HG03520 (cell line): ENCODE results near the gene MRPS16.
A peak's percentile ranks its signal among the peaks of the same experiment; 100 is the strongest.
"Not testable (repeated sequence)": the region's sequence is repeated elsewhere in the genome, so short reads cannot be mapped to it uniquely, and the experiment has no call there.

Experiments used
- ATAC-seq: cut with Tn5 transposase; IDR thresholded peaks from one replicate; pipeline ENCODE4 v1.9.1; 2021; ENCODE audit warnings: mild to moderate bottlenecking, moderate library complexity; ENCODE audit not compliant: unreplicated experiment

Gene MRPS16

DNA sequence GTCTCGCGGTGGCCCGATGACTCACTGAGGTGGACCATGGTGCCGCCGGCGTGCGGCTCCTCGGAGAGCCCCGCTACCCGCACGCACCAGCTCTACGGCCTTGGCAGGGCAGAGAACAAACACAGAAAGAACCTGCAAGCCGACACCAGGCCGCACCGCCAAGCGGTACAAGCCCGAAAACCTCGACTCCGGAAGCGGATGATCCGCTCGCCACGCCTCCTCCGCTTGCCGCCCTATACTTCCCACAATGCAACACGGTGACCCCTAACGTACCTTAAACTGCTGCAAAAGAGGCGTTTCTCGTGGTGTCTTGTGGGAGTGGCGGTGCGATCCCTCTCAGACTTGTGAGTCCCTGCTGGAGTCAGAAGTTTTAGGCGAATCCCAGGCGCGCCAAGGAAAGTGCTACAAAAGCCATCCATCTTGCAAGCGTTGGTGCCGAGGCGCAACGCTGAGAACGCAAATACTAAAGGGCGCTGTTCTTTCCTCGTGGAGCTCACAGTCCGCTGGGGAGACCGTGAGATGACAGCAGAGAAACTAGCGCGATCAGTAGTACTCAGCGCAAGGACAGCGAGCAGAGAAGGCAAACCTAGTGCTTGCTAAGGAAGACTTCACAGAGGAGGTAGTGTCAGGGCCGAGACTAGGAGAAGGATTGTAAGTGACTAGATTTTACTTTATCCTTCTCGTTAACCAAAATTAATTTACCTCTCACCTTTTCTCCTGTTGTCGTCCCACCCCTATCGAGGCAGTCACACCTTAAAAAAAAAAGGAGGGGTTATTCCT is at the start of gene MRPS16:
Gene MRPS16, minus strand, starts transcription at position 200 of the 780 bp plus-strand sequence. Its CDS starts 162 bp downstream, at position 38.
- peak; percentile 70 for ATAC-seq

DNA sequence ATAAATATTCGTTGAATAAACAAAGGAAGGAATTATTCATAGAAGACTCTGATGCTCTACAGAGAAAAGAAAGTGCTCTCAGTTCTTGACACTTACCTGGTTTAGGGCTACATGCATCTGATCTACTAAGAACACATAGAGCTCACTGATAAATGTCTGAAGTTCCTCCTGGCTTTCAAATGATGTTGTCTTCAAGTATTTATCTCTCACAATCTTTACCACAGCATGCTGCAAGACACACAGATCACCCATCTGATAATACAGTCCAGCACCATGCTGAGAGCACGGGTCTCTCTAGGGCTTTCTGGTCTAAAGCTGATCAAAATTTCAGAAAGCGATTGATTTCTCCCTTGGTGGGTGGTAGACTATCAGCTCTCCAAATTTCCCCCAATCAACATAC is 44.5 kb upstream of the MRPS16 start:
- no peak for ATAC-seq

DNA sequence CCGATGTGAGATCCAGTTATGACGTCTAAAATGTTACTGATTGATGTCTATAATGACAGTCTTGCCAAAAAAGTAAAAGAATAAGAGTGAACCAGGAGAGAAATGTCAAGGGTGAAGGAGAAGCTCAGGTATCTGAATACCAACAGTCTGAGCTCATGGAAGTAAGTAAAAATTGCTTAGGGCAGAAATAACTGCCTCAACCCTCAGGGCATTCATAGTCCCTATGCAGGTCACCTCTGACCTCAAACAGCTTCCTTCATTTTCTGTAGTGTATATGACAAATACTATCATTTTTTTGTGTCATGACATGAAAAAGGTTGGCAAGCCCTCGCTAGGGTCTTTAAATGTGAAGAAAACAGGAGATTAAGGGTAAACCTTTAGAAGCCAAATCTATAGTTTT is 41.0 kb upstream of the MRPS16 start:
- ATAC-seq = no peak

DNA sequence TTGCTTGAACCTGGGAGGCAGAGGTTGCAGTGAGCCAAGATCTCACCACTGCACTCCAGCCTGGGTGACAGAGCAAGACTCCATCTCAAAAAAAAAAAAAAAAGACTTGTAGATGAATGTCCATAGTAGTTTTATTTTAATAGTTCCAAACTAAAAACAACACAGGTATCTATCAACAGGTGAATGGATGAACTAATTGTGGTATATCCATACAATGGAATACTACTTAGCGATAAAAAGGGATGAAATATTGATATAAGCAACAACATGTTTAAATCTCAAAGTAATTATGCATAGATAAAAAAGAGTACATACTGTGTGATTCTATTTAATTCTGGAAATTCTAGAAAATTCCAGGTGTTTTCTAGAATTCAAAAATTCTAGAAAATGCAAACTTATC is 37.5 kb upstream of the MRPS16 start:
- no peak for ATAC-seq

DNA sequence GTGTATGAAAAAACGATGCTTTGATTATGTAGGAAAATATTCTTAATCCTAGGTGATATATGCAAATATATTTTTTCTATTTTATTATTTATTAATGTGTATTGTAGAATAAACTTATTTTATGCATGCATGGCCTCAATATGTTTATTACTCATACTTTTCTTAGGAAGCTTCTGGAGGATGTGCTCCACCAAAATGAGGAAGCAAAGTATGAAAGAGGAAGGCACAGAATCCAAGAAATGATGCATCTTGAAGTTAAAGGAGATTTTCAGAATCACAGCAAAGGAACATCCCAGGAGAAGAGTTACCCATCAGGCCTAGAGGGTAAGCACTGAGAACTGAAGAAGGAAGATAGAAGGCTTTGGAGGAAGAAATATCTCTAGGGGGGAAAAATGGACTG is 35.0 kb upstream of the MRPS16 start:
- ATAC-seq = no peak

DNA sequence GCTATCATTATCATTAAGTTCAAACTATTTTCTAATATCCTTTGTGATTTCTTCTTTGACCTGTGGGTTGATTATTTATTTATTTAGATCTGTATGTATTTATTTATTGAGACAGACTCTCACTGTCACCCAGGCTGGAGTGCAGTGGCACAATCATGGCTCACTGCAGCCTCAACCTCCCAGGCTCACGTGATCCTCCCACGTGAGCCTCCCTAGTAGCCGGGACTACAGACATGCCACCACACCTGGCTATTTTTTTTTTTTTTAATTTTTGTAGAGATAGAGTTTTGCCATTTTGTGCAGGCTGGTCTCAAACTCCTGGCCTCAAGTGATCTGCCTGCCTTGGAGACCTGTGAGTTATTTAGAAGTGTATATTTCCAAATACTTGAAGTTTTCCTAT is 28.7 kb upstream of the MRPS16 start:
- no peak for ATAC-seq

DNA sequence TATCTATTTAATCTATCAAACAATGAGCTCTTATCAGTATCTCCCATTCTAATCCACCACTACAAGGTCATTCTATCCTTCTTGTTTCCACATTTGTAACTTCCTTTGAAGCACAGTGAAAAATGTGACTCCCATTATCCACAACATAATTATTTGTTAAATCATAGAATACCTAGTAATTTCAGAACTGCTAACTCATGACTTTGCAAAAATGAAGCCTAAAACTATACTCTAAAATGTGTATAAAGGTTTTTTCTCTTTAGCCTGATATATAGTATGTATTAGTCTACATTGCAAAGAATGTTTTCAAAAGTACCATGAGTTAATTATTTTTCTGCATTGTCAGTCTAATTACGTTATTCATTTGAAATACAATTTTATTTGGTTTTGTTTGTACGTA is 12.0 kb upstream of the MRPS16 start:
- no peak for ATAC-seq

DNA sequence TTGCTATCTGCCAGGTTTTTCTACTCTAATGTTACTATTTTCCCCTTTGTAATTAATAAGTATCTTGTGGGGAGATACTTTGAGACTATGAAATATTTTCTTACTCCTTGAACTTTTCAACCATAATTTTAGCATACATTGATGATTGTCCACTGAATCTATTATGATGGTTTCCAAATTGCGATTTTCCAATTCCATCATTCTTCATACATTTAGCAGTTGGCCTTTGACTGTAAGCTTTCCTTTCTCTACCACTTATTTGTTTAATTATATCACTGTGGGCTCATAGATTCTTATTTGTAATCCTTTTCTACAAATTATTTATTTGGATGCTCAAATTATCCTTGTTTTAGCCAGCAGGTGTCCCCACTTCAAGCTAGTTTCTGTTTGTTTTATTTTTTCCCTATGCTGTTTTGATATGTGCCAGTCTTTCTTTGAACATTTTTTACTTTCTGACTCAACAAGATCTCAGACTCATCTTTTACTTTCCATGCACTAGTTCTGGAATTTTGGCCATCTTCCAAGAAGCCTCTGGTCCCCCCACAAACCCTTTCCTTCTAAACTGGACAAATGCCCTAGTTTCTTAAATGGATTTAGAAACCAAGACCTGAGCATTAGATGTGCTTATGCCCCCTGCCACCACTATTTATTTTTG is 11.4 kb upstream of the MRPS16 start:
- ATAC-seq = no peak

DNA sequence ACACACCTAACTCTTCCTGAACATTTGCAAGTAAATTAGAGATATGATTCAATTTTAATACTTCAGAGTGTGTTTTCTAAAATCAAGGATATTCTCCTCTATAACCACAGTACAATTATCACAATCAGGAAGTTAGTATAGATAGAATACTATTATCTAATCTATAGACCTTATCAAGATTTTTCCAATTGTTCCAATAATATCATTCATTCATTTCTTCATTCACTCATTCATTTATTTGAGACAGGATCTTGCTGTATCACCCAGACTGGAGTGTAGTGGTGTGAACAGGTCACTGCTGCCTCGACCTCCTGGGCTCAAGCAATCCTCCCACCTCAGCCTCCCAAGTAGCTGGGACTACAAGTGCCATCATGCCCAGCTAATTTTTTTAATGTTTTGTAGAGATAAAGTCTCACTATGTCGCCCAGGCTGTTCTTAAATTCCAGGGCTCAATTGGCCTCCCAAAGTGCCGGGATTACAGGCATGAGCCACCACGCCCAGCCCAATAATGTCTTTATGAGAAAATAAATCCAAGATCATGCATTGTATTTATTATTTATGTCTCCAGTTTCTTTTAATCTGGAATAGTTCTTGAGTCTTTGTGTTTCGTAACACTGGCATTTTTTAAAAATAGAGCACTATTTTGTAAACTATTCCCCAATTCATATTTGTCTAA is 10.6 kb upstream of the MRPS16 start:
- ATAC-seq = no peak

DNA sequence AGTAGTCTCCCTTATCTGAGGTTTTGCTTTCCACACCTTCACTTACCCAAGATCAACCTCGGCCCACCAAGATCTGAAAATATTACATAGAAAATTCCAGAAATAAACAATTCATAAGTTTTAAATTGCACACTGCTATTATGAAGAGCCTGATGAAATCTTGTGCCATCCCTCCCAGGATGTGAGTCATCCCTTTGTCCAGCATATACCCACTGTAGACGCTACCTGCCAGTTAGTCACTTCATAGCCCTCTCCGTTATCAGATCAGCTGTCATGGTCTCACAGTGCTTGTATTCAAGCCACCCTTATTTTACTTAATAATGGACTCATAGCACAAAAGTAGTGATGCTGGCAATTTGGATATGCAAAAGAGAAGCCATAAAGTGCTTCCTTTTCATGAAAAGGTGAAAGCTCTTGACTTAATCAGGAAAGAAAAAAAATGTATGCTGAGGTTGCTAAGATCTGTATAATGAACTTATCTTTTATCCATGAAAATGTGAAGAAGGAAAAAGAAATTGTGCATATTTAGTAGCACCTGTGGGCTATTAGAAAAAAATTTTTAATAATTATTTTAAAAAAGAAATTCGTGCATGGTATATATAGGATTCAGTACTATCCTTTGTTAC is 9.8 kb upstream of the MRPS16 start:
- ATAC-seq = no peak

DNA sequence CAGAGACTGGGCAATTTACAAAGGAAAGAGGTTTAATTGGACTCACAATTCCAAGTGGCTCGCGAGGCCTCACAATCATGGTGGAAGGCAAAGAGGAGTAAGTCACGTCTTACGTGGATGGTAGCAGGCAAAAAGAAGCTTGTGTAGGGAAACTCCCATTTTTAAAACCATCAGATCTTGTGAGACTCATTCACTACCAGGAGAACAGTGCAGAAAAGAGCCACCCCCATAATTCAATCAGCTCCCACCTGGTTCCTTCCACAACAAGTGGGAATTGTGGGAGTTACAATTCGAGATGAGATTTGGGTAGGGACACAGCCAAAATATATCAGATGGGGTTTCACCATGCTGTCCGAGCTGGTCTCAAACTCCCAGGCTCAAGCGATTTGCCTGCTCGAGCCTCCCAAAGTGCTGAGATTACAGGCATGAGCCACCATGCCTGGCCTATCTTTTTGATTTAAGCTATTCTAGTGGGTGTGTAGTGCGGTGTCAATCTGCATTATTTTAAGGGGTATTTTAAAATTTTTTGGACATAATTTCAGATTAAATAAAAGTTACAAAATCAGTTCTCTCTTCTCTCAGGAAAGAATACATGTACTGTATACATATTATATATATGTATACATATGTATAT is 9.0 kb upstream of the MRPS16 start:
- ATAC-seq = no peak

DNA sequence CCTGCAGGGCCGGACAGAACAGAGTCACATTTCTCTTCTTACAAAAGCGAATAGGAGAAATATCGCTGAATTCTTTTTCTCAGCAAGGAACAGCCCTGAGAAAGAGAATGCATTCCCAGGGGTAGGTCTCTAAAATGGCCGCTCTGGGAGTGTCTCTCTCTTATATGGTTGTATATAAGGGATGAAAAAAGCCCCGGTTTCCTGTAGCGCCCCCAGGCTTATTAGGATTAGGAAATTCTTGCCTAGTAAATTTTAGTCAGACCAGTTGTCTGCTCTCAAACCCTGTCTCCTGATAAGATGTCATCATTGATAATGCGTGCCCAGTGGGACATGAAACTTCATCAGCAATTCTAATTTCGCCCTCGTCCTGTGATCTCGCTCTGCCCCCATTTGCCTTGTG is 6.2 kb upstream of the MRPS16 start:
- ATAC-seq = not testable (repeated sequence)

DNA sequence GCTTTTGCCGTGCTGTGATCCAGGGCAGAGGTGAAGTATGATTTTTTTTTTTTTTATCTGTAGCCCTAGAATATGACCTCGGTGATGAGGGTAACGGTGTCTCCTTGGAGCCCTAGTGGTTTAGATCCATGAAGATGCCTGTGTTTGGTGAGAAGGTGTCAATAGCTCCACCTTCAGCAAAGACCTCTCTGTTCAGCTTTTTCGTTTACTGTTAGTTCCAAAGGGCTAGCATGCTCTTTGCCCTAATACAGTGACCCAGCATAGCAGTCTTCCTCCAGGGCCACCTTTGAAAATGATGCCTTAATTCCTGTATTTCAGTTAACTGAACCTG is 746 bp upstream of the MRPS16 start:
- ATAC-seq = no peak

DNA sequence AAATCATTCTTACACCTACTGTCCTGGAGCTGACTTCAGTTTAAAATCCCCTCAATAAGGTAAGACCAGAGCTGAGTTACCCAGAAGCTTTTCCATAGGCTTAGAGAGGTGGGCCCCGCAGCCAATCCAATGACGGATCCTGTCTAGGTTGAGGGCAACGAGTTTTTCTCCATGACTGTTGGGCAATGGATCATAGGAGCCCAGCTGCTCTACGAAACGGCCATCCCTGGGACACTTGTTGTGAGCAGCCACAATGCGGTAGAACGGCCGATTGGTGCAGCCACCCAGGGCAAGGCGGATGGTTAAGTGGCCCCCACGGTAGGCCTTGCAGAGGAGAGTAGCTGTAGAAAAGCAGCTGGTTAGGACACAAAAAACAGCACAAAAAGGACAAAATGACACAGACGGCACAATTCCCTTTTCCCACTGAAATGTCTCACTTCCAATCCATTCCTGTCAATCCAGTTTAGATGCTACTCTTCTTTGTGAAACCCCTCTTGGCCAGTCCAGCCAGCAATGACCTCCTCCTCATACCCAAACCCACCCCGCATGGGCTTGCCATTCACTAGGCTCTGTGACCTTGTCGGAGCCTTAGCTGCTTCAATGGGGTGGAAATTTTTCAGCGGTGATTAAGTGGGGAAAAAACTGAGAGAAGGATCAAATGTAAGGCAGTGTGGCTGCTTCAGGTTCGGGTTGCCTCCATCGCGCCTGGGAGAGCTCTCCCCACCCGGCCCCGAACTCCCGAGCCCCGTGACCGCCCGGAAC is 580 bp downstream of the MRPS16 start:
- no peak for ATAC-seq

DNA sequence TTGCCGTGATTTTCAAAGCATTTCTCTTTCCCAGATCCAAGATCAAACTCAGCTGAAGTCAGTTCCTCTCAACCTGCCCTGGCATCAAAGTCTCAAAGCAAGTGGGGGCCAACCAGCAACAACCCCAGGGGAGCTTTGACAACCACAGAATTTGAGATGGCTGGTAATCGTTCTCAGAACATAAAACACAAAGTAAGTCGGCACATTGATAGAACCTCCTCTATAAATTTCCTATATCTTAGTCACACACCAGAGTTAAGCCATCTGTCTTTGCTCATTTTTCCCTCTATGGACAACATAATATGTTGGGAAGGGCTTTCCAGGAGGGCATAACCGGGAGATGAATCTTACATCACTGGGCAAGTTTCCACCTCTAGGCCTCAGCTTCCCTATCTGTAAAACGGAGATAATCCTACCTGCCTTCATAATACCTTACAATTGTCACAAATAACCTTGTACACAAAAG is 4.2 kb downstream of the MRPS16 start:
- ATAC-seq = no peak

DNA sequence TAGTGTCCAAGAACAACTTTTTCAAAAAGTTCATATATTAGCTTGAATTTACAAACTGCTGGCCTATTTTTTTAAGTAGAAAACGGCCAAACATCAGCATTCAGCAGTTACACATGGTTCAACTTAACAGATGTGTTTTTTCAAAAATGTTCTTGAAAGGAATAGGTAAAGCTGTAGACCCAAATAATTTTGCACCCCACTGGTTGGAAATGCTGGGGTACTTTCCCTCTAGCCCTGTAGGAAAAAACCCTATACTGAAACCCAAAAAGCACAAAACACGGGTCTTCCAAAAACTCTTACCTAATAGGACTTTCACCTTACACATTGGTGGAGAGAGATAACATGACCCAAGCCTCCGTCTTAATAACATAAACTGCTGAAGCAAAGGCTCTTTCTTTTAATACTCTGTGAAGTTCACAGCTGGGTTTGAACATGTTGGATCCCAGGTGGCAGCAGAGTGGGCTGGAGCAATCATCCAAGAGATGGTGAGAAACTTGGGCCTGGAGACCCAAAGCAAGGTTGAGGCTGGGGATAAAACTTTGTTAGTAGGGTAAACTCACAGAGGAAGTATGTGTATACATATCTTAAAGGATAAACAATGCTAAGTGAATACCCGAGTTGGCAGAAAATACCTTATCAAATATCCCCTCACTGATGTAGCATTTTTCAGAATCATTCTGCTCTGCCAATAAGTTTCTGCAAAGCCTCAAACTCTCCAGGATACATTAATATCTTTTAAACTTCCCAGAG is 4.8 kb downstream of the MRPS16 start:
- no peak for ATAC-seq

DNA sequence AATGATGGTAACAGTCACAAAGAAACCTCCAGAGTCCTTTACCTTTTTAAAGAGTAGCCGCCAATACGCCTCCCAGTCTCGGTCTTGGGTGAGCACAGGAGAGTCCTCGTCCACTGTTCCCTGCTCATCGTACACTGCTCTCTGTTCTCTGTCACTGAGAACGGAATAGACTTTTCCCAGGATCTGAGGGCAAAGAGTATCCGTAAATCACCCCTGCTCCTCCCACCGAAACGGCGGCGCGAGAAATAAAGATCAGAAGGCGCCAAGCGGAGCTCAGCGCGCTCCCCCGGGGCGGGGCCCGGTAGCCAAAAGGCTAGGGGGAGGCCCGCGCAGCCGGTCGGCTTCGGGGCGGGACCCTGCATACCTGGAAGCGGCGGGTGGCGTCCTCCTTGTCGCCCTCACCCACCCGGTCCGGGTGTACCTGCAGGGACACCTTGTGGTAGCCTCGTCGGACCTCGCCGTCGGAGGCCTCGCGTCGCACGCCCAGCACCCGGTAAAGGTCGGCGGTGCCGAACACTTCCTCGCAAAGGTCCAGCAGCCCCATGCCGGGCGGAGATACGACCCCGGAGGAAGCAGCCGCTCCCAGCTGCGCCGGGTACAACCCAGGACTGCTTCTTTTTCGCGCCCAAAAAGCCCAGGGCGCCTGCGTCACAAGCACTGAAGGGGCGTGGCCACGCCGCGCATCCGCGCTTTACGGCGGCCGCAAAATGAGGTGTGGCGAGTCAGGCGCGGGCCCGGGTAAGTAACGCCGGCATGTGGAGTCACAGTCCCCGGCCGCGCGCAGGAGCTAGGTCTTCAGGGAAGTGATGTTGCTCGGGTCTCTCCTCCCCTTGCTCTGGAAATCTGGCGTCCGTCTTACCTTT is 5.6 kb downstream of the MRPS16 start, which contains the start of gene DNAJC9:
Gene DNAJC9, minus strand, starts transcription at position 610 of the 863 bp plus-strand sequence. Its CDS starts 66 bp downstream, at position 544.
- ATAC-seq = peak; percentile 71

DNA sequence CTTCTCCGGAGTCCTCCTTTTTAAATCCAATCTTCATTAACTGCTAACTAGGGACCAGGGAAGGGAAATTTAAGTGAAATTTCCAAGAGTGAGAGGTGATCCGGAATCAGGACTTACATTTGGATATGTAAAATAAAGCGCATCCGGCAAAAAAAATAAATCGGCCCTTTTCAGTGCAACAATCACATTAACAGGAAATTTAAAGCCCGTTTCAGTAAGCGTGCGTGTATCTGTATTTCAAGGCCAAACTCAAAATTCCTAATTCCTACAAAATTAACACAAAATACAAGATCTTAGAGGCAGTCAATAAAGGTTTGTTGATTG is 6.2 kb downstream of the MRPS16 start:
- no peak for ATAC-seq
